ENCODE data around the gene CFL1. TPM values are rescaled to one million over a fixed set of nuclear protein-coding genes. Genes with fewer than 3 reads are reported as not detected.

CFL1 gene
- total RNA-seq, 1 donor from 2014 or later: 299 TPM

- DNase-seq: peak; percentile 97
- peak within 1 kb of the TSS; percentile 80 for H3K4me3 ChIP-seq
- peak within 1 kb of the TSS; percentile 97 for H3K27ac ChIP-seq (replicated peaks)
- TF ChIP-seq, protein P1, sequence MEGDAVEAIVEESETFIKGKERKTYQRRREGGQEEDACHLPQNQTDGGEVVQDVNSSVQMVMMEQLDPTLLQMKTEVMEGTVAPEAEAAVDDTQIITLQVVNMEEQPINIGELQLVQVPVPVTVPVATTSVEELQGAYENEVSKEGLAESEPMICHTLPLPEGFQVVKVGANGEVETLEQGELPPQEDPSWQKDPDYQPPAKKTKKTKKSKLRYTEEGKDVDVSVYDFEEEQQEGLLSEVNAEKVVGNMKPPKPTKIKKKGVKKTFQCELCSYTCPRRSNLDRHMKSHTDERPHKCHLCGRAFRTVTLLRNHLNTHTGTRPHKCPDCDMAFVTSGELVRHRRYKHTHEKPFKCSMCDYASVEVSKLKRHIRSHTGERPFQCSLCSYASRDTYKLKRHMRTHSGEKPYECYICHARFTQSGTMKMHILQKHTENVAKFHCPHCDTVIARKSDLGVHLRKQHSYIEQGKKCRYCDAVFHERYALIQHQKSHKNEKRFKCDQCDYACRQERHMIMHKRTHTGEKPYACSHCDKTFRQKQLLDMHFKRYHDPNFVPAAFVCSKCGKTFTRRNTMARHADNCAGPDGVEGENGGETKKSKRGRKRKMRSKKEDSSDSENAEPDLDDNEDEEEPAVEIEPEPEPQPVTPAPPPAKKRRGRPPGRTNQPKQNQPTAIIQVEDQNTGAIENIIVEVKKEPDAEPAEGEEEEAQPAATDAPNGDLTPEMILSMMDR (IDR thresholded peaks at IDR 0.05; ENCODE audit: borderline replicate concordance): peak; percentile 86
- intact Hi-C loops (cut with micrococcal nuclease): no loop called here
- no peaks in the 10 kb centered on the region for H3K27me3 ChIP-seq (ENCODE audit: low read depth)
- H3K36me3 ChIP-seq: peaks cover 51% of the 10 kb centered on the region
- H3K9me3 ChIP-seq (replicated peaks): no peaks in the 10 kb centered on the region
- H3K4me1 ChIP-seq: peaks cover 78% of the 10 kb centered on the region
Measured at GRCh38 chr11:65860278-65861164, 2.5 kb upstream of the CFL1 start, which contains the start of gene MUS81. TSS of gene MUS81 (plus strand) at chr11:65860433. CDS start at chr11:65860754, 321 bp downstream.

DNA sequence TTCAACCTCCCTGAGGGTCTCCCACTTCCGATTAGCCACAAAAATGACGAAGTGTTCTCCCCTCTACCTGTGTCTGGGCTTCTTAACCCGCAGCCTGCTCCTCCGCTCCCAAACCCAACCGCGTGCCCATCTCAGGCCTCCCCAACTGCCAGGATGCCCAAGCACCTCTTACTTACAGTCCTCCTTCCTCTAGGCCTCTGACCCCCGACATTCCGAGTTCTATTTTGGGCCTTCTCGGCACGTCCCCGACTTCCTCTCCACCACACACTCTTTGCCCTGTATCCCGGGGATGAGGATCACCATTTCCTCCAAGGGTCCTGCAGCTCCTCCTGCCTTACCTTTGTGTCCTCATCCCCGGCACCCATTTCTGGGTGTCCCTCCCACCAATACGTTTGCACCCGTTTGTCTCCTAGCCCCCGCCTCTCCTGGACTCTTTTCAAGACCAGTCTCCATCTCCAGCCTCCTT is 1.9 kb upstream of the CFL1 start:
- DNase-seq: peak; percentile 24
- peaks cover 51% of the 10 kb centered on the region for H3K36me3 ChIP-seq
- peaks cover 85% of the 10 kb centered on the region for H3K4me1 ChIP-seq

GRCh38 chr11:65859095-65859811 is 1.3 kb upstream of the CFL1 start:
- intact Hi-C loops (cut with micrococcal nuclease): no loop called here
- Histone ChIP-seq H3K4me1 (peaks cover 89% of the 10 kb centered on the region), H3K9me3 (replicated peaks) (no peaks in the 10 kb centered on the region), H3K27ac (replicated peaks) (peak overlapping the region; percentile 97), H3K36me3 (peaks cover 51% of the 10 kb centered on the region), H3K4me3 (peak overlapping the region; percentile 80), H3K27me3 (ENCODE audit: low read depth) (no peaks in the 10 kb centered on the region)
- DNase-seq: peak; percentile 100
- TF ChIP-seq, protein P1 (IDR thresholded peaks at IDR 0.05; ENCODE audit: borderline replicate concordance): peak; percentile 27

More for the DNA sequence above, 1.9 kb upstream of the CFL1 start:
- intact Hi-C loops (cut with micrococcal nuclease): no loop called here
- Histone ChIP-seq H3K27me3 (ENCODE audit: low read depth) (no peaks in the 10 kb centered on the region), H3K27ac (replicated peaks) (peak overlapping the region; percentile 97), H3K9me3 (replicated peaks) (no peaks in the 10 kb centered on the region), H3K4me3 (peak overlapping the region; percentile 80)
- TF ChIP-seq, protein P1 (IDR thresholded peaks at IDR 0.05; ENCODE audit: borderline replicate concordance): no peak

DNA sequence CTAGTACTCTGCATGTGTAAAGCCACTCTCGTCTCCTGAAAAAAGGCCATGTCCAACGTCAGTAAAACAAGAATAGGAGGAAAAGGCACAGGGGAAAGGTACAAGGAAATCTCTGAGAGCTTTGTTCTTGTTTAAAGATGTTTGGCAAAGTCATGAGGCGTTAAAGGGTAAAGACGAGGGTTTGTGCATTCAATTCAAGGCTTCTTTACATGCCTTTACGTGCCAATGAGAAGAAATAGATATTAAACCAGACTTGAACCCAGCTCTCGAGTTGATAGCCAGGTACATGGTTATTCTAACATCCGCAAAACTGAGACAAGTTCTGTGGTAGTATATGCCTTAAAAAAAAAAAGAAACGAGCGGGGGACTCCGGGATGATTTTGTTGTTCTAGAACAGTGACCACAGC is 704 bp upstream of the CFL1 start:
- H3K36me3 ChIP-seq: peaks cover 51% of the 10 kb centered on the region
- peak overlapping the region; percentile 80 for H3K4me3 ChIP-seq
- no peaks in the 10 kb centered on the region for H3K27me3 ChIP-seq (ENCODE audit: low read depth)
- TF ChIP-seq, protein P1 (IDR thresholded peaks at IDR 0.05; ENCODE audit: borderline replicate concordance): no peak
- no peak for DNase-seq
- intact Hi-C loops (cut with micrococcal nuclease): no loop called here
- no peaks in the 10 kb centered on the region for H3K9me3 ChIP-seq (replicated peaks)
- H3K27ac ChIP-seq (replicated peaks): peak overlapping the region; percentile 97
- H3K4me1 ChIP-seq: peaks cover 89% of the 10 kb centered on the region

- TF ChIP-seq, protein P1 (IDR thresholded peaks at IDR 0.05; ENCODE audit: borderline replicate concordance): no peak
- intact Hi-C loops (cut with micrococcal nuclease): no loop called here
- Histone ChIP-seq H3K4me1 (peaks cover 80% of the 10 kb centered on the region), H3K9me3 (replicated peaks) (no peaks in the 10 kb centered on the region), H3K36me3 (peaks cover 51% of the 10 kb centered on the region), H3K27me3 (ENCODE audit: low read depth) (no peaks in the 10 kb centered on the region), H3K4me3 (peak overlapping the region; percentile 80), H3K27ac (replicated peaks) (peak overlapping the region; percentile 97)
- peak; percentile 56 for DNase-seq
Measured at GRCh38 chr11:65857500-65857852, 504 bp downstream of the CFL1 start.
